GM19438 (cell line): Measurements from ENCODE around the gene IL1A.

ENCODE experiments used
- ATAC-seq: cut with Tn5 transposase; IDR thresholded peaks from one replicate; pipeline ENCODE4 v1.9.1; 2021; ENCODE audit warnings: low read depth; ENCODE audit not compliant: unreplicated experiment

Gene IL1A

DNA sequence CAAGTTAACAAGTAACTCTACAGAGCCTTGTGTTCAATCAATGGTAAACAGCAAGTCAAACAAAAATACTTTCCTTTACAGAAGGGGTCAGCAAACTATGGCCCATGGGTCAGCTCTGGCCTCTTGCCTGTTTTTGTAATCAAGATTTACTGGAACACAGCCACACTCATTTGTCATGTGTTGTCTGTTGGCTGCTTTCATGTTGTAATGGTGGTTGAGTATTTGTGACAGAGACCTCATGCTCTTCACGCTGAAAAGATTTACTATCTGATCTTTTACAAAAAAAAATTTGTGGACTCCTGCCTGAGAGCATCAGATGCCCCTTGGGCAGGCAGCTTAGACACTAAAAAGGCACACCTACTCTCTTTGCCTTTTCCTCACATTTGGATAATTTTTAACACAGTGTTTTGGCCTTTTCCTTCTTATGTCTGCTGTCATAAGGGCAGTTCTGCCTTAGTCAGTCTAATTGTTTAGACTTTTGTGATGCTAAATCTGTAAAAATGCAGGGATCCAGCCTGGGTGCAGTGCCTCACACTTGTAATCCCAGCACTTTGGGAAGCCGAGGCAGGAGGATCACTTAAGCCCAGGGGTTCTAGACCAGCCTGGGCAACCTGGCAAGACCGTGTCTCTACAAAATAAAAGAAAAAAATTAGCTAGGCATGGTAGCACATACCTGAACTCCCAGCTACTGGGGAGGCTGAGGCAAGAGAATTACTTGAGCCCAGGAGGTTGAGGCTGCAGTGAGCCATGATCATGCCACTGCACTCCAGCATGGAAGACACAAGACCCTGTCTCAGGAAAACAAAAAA is 34.0 kb upstream of the IL1A start:
- no peak for ATAC-seq

DNA sequence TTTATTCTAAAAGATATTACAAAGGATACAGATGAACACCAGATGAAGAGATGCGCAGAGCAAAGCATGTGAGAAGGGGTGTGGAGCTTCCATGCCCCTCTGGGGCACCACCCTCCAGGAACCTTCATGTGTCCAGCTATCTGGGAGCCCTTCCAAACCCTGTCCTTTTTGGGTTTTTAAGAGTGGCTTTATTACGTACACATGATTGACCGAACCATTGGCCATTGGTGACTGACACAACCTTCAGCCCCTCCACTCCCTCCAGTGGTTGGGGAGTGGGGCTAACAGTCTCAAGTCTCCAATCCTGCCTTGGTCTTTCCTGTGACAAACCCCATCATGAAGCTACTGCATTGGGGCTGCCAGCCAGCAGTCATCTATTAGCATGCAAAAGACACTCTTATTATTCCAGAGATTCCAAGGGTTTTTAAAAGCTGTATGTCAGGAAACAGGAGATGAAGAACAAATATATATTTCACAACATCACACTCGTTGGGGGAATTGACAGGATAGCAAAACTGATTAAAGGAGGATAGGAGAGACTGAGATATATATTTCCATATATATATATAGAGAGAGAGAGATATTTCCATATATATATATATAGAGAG is 32.9 kb upstream of the IL1A start:
- no peak for ATAC-seq

DNA sequence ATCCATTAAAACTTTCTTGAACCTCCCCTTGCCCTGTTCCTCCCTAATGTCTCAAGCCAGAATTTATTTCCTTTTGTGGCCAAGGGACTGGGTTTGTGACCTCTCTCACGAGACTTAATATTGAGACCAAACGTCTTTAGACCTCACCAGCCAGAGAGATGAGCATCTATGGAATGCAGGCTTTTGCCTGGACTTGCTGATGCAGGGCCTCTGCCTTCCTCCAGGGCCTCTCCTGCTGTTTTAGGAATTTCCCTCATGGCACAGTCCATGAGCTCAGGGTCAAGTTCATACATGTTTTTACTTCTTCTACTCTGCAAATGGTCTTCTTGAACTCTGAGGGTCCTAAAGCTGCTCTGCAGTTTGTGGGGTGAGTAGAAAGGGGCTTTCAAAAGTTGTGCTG is 30.0 kb upstream of the IL1A start:
- ATAC-seq = no peak

DNA sequence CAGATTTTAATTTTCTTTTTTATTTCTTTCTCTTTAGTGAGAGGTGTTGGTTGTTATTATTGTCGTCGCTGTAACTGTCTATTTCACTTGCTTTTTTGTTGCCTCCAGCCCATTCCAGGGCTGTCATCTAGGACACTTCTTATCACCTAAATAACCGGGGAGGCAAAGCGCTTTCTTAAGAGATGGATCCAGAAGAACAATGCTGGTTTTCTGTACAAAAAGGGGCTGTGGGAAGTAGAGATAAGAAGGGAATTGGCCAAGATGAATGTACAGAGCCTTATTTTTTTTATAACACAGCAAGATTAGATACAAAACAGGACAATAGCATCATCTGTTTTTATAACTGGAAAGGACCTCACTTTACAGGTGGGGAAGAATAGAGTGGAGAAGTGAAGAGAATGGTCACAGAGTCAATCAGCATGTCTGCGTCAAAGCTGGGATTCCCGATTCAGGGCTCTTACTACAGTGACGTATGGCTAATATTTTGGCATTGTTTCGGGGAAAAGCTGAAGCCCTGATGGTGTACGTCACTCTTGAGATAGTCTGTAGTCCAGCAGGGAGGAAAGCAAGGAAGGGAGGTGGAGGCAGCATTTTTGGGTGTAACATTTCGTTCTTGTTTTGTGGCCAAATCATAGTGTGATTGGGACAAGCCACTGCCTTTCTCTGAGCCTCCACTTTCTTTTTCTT is 29.1 kb upstream of the IL1A start:
- ATAC-seq = no peak

DNA sequence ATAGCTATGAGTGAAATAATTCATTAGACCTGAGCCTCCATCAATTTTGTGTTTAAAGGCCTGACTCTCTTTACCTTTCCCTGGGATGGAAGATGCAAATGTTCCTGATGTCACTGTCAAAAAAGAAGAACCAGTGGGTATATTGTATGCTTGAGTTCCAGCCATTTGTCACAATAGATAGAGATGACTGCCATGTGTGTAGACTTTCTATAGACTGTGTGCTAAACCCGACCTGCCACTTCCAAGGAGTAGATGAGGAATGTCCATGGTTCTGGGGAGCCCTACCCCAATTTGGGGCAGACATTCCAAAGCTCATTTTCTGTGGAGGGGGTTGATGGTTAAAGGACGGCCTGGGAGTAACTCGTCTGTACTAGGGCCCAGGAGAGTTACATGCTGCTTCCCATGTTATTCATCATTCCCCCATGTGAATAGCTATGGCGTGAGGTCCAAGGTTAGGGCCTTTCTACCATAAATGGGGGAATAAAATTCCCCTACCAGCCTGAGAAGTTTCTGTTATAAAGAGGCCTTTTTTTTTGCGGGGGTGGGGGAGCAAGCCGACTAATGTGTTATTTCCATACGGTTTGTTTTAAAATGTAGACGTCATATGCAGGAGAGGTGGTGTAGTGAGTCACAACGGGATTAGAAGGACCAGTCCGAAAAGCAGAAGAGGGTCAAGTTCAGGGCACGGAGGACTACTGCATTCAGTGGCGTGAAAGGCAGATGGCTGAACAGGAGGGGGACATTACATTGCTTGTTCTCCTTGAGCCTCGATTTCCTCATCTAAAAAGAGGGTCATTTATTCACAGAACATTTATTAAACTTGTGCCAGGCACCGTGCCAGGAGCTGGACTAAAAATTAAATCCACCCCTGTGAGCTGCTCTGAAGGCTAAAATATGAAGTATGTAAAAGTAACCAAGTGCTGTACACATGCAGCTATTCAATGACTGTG is 28.3 kb upstream of the IL1A start:
- no peak for ATAC-seq

DNA sequence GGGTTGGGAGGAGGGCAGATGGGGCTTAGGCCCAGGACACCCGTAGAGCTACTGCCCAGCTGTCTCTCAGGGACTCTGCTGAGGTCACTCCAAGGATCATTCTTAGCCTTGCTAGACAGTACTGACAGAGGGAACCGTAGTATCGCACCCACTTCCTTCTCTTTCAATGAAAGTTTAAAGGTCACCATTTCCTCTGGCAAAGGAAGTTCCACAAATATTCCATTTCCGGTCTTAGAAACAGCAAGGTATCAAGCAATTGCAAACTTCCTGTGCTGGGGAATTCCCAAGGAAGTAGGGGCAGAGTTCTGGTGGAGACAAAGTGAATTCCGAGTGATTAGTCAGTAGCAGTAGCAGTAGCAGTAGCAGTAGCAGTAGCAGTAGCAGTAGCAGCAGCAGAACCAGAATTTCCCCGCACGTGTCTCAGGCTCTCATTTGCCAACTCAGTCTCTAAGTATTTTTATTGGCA is 27.6 kb upstream of the IL1A start:
- no peak for ATAC-seq

DNA sequence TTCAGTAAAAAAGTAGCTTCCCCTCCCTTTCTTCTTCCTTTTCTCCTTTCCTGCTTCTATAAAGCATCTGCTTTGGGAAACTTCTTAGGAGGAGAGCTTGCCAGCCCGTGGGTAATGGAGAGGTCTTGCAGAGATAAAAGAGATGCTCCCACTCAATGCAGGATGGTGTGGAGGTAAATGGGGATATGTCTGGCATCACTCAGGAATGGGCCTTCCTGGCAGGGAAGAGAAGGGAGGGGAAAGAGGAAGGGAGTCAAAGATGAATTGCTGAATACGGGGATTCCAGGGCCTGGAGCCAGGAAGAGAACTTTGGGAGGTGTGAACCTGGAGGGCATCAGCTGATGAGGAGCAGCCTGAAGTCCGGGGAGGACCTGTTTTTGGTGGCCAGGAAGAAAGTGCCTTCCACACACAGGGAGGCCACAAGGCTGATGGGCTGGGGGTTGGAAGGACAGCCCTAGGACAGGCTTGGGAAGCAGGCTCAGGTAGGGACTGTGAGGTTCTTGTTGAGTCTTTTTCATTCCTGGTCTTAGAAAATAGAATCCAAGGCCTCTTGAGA is 27.1 kb upstream of the IL1A start:
- ATAC-seq = no peak

DNA sequence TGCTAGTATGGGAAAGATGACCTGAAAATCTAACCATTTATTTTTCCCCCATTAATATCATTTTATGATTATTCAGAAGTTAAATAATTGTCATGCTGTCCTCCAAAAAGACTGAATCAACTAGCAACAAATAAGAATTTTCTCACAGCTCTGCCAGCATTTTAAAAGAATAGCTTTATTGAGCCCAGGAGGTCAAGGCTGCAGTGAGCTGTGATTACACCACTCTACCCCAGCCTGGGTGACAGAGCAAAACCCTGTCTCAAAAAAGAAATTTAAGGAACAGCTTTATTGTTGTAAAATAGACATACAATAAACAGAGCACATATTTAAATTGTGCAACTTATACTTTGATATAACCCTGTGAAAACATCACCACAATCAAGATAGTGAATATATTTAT is 24.8 kb upstream of the IL1A start:
- ATAC-seq = no peak

DNA sequence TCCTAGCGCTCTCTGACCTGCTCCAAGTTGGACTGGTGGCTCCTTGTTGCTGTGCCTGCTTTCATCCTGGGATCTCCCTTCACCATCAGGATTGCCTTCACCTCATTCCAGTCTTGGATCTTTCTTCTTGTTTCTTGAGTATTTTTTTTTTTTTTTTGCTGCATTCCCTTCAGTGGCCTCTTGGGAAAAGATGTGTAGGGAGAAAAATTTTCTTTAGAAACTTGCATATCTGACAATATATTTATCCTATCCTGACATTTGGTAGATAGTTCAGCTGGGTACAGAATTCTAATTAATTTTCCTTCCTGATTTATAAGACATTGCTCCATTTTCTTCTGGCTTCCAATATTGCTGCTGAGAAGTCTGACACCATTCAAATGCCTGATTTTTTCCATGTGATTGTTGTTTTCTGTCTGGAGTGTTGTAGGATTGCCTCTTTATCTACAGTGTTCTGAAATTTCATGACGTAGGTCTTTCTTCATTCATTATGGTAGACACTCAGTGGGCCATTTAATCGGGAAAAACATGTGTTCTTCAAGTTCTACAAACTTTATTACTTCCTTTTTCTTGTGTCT is 23.0 kb upstream of the IL1A start:
- ATAC-seq = no peak

DNA sequence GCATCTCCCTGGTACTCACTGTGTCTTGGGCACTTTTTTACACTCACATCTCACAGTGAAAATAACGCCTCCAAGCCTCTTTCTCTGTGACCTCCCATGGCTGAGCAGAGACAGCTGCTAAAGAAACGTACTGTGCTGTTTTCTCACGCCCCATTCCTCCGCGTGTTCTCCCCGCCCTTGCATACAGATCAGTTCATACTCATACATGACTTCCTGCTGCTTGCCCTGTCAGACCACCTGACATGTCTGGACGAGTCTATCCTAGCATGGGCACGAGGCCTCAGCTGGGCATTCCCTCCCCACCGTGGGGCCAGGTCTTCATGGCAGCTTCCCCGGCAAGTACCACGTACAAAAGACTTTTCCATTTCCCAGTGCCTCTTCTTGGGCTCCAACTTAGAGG is 21.2 kb upstream of the IL1A start:
- ATAC-seq = peak; percentile 52

DNA sequence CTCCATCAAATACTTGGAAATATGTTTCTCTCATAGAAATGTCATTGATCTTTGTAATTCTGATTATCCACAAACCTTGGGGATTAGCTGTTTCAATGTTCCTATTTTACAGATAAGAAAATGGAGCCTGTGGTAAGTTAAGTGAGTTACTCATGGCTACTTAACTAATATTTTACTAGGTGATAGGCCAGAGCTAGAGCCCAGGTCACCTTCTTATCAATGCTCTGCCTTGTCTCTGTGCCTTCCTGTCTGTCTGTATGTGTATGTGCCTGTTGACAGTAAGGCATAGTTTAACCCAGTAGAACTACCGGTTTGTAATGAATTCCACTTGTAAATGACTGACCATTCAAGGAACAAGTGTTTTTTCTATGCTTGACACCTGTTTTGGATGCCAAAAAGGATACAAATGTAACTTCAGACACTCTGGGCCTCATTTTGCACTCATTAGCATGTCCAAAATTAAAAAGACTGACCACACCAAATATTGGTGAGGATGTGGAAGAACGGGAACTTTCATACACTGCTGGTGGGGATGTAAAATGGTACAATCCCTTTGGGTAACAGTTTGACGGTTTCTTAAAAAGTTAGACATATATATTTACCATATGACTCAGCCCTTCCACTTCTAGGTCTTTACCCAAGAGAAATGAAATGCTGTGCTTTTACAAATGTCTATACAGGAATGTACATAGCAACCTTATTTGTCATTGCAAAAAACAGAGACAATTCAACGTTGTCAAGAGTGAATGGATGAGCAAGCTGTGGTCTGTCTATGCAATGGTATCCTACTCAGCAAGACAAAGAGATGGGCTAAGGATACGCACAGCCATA is 19.6 kb upstream of the IL1A start:
- ATAC-seq = no peak

DNA sequence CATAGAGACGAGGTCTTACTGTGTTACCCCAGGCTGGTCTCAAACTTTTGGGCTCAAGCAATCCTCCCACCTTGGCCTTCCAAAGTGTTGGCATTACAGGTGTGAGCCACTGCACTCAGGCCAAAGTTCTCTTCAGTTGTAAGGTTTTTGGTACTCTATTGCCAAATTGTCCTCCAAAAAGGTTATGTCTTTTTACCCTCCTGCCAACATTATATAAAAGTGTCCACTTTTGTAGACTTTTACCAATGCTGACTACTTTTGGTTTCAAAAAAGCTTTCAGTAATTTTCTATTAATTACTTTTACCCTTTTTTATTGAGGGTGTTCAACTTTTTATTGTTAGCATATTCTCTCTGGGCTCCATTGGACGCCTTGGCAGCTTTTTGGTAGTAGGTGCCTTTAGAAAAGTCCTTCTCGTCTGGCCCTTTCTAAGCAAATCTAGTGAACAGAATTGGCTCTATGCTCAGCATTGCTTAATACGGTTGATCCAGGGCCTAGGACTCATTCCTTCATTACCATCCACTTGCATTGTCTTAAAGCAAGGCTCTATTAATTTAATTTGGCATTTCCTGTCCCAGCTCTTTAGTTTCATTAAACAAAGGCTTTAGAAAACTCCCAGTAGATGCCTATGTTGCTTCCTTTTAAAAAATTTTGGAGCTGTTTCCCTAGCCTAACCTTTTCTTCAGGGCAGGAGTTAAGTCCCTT is 16.7 kb upstream of the IL1A start:
- ATAC-seq = no peak

DNA sequence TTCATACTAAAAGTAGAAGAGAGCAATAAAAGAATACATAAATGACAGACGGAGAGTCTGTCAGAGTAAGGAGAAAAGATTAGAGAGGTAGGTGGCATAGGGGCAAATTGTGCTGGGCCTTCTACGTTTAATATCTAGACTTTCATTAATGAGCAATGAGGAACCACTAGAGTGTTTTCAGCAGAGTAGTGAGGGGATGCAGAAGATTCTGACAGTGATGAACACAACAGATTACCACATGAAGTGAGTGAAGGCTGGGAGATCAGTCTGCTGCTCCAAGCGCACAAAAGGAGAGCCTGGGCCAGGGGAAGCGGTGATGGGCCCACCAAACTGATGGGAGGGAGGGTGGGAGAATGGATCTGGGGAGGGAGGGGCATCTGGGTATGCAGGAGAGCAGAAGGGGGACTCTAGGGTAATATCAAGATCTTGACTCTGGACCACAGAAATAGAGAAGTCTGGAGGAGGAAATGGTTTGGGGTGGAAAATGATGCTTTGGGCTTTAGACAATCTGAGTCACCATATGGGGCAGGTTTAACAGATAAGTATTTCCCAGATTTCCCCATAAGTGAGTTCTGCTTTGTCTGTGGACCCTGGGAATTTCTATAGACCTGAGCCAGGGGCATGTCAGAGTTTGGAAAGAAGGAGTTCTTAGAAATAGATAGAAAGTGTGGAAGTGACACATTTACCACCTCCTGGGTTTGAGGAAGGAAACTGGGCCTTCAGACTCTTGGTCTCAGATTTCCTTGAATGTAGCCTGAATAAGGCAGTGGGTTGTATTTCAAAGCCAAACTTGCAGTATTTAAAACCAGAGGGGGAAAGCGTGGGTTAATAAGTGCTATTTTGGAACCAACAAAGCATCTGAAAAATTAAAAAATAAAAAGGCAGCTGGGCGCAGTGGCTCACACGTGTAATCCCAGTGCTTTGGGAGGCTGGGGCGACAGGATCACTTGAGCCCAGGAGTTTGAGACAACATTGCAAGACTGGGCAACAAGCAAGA is 15.0 kb upstream of the IL1A start:
- ATAC-seq = no peak

DNA sequence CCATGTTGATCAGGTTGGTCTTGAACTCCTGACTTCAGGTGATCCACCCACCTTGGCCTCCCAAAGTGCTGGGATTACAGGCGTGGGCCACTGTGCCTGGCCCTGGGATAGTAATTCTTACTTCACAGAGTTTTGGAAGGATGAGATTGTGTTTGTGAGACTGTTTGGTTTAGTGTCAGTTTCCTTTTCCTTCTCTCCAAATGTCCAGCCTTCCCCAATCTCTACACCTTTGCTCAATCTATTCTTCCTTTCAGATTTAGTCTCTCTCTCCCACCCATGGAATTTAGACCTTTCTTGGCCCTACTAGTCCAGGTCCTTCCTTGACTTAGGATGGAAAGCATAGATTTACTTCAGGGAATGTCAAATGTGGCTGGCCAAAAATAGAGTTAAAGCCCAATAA is 12.2 kb upstream of the IL1A start:
- ATAC-seq = no peak

DNA sequence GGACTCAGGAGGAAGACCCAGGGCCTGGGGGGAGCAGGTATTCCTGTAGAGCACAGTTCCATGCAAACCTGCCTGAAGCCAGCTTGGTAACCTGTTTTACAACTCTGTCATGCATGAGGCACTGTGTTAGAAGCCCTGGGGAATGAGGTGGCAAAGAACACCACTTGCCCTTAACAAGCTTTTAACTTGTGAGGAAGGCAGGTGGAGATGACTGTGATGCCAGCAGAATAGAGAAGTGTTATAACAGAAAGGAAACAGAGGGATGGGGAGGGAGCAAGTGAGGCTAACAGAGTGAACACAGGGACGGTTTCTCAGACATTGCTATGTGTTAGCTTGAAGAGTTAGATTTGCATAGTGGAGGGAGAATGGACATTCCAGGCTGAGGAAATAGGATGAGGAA is 11.5 kb upstream of the IL1A start:
- ATAC-seq = no peak

DNA sequence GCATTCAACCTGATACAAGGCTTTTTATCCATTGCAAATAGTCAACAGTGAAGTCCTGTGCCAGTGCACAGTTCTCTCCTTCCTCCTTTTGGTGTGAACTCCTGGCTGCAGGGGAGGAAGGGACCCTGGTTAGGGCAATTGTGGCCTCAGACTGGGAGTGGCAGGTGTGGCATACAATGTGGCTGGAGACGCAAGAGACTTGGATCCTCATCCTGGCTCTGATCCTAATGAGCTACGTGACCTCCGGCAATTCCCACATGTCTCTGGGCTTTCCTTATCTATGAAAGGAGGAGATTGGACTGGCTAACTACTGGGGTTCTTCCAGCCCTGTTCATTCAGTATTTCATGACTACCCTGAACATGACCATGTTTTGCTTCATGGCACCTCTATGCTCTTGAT is 10.5 kb upstream of the IL1A start:
- no peak for ATAC-seq

DNA sequence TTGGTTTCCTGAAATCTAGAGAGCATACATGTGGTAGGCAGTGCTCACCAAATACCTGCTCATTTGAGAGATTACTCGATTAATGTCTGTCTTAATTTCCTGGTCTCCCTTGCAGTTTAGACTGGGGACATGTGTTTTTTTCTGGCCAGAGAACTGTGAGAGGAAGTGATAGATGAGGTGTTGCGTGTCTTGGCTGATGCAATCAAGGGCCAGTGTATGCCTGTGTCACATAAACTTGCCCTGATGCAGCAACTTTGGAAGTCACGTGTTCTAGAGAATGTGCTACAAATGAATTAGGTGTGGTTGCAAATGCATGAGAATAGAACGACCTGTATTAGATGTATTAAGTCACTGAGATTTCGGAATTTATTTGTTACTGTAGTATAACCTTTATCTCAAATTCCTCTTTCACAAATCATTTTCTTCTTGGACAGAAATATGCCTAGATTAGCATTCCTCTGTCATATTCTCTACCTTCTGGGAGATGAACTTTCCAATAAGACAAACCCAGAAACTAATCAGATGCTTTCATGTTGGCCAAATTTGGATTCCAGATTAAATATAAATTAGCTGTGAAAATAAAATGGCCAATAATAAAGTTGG is 9.9 kb upstream of the IL1A start:
- ATAC-seq = no peak
